Activated CD4-positive, alpha-beta T cell treated with anti-CD3 and anti-CD28 coated beads for 1 hour (primary cell): Measurements from ENCODE around the gene PLCB4.

ENCODE experiments used
- DNase-seq: peaks from one replicate; pipeline ENCODE4 v3.0.0-alpha.2; 2020

PLCB4 gene

GRCh38 chr20:9478771-9479170 lies 409.9 kb downstream of the PLCB4 start:
- no peak for DNase-seq

- DNase-seq, result no peak
These were observed 411.2 kb downstream of the PLCB4 start for GRCh38 chr20:9480066-9480465.

DNA sequence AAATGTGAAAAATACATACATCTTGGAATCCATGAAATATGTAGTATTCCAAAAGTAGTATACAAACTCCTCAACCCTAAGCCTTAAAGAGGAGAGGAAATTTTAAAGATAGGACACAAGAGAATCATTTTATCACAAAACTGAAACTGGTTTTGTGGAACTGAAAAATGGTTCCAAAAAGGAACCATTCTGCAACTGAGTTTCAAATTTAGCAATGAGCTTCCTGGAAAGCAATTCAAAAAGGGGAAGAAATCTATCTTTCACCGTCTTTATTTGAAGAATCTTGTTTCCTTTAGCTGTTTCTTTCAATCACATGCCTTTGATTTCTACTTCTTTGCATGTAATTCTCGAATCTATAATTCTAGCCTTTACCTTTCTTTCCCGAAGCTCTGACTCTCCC lies 413.3 kb downstream of the PLCB4 start:
- DNase-seq, result no peak

GRCh38 chr20:9483131-9483530 lies 414.2 kb downstream of the PLCB4 start:
- DNase-seq, result no peak

- DNase-seq, result no peak
These were observed 416.9 kb downstream of the PLCB4 start for GRCh38 chr20:9485614-9486340.

DNA sequence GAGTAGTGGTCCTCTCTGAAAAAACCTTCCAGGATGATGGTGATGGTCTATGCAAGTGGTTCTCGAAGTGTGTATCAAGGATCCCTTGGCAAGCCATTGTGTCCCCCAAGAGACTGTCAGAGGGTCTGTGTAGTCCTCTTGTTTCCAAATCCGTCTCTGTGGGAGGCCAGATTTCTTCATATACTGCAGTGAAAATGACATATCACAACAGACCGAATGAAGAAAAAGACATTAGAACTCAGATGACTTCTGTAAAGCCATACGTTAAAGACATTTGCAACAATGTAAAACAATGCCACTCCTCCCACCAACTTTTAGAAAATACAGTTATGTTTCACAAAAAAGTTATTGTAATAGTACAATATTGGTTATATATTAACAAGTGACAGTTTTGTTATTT lies 418.3 kb downstream of the PLCB4 start:
- DNase-seq, result no peak

DNA sequence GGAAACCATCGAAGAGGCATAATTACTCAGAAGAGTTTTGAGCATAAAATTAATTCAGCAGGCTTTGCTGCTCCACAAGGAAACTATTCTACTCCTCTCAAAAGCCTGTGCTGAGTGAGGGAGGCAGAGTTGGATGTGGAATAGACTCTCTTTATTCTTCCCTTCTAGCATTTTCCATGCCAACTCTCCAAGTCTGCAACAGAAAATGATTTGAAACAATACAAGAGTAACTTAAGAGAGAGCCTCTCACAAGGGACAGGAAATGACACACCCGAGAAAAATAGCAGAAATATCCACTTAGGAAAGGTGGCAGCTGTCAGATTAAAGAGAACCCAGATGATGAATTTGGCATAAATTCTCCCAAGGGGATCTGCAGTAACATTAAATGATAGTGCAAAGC lies 419.2 kb downstream of the PLCB4 start:
- no peak for DNase-seq

DNA sequence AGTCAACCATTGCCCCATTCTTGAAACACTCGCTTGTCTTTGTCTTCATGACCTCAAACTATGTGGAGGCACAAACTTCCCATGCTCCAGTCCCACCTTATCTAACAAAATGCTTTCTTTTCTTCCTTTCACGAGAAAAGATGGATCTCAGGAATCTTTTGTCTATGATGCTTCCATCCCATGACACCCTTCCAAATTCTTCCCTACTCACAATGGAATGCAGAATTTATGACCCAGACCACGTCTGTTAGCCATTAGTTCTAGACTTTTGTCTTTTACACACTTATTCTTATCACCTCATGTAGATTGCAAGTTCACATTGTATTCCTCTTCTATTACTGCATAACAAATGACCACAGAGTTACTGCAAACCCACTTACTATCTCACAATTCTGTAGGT lies 421.3 kb downstream of the PLCB4 start:
- no peak for DNase-seq

- no peak for DNase-seq
These were observed 421.7 kb downstream of the PLCB4 start for GRCh38 chr20:9490631-9491030.

DNA sequence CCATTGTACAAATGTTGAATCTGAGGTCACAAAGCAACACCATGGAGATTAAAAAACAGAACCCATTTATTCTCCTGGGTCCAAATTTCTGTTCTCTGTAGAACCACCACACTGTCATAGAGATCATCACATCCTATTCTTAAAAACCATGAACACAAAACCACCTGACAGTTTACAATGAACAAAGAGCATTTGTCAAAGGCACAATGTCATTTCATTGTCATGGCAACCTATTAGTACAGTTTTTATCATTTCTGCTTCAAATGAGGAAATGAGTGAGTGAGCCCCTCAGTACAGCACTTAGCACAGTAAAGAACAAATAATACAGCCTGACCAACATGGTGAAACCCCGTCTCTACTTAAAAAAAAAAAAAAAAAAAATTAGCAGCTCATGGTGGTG lies 422.4 kb downstream of the PLCB4 start:
- no peak for DNase-seq

DNA sequence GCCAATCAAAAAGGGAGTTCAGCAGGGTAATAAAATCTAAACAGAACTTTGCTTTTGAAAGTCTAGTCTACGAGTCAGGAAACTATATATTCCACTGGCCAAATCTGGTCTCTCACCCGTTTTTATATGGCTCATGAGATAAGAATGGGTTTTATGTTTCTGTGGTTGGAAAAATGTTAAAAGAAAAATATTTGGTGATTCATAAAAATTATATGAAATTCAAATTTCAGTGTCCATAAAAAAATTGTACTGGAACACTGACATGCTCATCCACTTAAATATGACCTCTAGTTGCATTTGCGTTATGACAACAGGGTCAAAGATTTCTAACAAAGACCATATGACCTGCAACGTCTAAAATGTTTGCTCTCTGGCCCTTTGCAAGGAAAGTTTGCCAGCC lies 423.2 kb downstream of the PLCB4 start:
- DNase-seq, result no peak

- DNase-seq, result no peak
These were observed 424.9 kb downstream of the PLCB4 start for GRCh38 chr20:9493803-9494202.

DNA sequence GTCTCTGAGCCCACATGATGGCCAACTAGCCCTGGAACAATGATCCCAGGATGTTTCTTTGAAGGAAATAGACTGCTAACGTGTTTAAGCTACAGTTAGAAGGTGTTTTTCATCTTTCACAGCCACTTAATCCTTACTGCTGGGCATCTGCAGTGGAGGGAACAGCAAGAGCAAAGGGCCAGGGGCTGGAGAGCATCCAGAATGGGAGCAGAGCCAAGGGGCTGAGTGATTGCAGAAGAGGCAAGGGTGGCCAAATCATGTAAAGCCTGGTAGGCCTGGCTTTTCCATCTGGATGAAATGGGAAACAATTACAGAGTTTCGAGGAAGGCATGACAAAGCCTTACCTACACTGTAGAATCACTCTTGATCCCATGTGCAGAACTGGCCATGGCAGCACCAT lies 426.8 kb downstream of the PLCB4 start:
- no peak for DNase-seq

DNA sequence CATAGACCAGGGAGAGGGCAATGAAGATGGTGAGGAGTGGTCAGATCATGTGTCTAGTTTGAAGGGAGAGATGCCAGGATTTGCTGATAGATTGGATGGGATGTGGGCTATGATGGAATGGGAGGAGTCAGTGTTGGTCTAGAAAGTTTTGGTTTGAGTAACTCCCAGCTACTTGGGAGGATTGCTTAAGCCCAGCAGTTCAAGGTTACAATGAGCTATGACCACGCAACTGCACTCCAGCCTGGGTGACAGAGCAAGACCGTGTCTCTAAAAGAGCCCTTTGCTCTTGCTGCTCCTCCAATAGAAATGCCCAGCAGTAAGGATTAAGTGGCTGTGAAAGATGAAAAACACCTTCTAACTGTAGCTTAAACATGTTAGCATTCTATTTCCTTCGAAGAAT lies 427.3 kb downstream of the PLCB4 start:
- no peak for DNase-seq

- DNase-seq, result no peak
These were observed 429.4 kb downstream of the PLCB4 start for GRCh38 chr20:9498322-9498721.

DNA sequence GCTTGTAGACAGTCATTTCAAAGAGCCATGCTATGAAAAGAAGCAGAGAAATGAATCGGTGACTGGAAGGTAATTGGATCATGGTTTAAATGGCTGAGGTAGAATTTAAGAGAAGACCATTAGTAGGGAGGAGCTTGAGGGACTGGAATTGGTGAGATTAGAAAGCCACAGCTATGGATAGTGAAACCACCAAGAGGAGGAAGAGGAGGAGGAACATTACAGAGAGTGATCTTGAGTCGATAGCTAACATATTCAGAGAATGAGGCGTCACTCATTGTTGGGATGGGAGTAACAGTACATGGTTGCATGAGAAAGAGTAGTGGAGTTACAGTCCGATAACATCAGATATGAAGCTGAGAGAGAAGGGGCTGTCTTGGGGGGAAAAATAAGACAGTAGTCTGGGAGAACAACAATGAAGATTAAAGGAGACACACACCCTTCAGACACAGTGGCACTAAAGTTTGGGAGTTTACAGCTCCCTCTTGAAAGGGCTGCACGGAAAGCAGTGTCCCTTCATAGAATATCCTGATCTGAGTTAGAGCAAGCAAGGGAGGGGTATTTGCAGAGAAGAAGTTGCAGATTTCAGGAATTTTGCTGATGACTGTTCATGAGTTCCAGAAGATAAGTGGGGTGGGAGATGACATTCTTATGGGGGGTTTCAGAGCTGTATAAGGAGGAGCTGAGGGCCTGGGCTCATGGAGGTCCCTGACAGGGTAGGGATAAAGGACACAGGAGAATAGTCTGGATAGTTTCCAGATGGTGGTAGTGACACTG lies 430.4 kb downstream of the PLCB4 start:
- DNase-seq, result no peak

GRCh38 chr20:9500121-9500520 lies 431.2 kb downstream of the PLCB4 start:
- no peak for DNase-seq

GRCh38 chr20:9501473-9501872 lies 432.6 kb downstream of the PLCB4 start:
- DNase-seq, result no peak

DNA sequence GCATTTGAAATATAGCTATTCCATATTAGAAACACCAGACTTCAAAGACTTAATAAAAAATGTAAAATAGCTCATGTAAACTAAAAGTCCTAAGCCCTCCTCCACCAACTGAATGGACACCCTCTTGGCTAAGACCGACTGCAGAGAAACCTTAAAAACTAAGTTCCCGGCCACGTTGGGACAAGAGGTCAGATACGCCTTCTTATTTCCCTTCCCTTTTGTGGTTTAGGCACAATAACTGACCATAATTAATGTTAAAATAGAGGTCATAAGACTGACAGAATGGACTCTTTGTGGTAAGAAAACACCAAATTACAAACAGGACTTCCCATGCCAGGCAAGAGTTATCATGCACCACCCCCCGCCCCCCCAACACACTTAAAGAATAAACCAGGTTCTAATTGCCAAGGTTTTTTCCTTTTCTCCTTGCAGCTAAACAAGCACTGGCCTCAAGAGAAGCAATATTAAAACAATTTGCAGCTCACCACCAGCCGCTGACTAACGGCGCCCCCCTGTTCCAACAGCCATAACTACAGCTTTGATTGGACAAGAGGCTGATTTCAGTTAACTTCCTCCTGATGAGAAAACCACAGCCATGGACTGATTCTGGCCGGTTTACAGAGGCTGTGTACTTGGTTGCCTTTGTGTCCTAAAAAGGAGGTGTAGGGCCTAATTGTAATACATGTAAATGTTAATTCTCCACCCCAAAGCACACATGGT lies 434.8 kb downstream of the PLCB4 start:
- DNase-seq, result no peak

- no peak for DNase-seq
These were observed 437.5 kb downstream of the PLCB4 start for GRCh38 chr20:9506280-9506821.

- DNase-seq, result no peak
These were observed 438.1 kb downstream of the PLCB4 start for GRCh38 chr20:9506964-9507369.

DNA sequence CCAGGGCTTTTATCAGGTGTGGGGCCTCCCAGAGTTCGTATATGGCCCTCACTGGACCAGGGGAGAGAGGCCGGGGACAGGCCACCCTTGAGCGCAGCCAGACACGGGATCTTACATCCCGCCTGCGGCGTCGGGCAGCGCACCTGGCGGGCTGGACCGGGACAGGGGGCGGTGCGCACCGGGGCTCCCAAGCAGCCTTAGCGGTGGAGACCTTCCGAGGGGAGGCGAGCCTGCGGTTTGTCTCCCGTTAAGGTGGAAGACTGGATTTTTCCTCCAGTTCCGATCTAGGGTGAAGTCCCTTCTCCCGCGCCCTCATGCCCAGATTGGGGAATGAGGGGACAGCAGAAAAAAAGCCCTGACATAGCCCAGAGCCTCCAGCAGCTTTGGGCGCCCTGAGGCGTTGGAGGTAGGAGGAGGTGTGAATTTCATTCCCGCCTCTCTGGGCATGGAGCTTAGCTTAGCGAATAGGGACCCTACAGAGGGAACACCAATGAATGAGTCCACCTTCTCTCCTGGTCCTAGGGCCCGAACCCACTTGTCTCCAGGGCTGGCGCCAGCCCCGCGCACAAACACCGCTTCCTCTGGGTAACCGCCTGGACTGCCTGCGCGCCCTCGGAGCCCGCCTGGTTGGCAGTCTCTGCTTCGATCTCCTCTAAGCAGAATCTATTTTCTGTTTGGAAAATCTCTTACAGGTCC lies 438.8 kb downstream of the PLCB4 start:
- DNase-seq, result no peak

DNA sequence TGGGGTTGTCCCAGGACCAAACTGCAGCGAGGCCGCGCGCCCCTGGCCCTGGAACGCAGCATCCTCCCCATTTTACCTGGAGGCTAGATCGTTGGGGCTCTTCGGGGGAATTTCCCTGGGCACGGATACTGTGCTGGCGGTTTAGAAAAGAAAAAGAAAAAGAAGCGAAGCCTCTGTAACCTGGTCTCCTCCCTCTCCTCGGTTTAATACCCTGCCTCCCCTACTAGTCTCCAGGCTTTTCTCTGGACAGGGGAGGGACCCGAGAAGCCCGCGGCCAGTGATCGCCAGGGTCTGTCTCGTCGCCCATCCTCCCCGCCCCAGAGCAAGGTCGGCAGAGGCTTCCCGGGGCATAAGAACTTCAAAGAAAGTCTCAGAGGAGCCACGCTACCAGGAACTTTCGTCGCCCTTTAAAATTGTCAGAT lies 439.4 kb downstream of the PLCB4 start:
- DNase-seq, result no peak
